ENCODE results near the gene OSBPL5.

GRCh38 chr11:3146612-3147256 is 18.4 kb downstream of the OSBPL5 start:
- TF ChIP-seq TAF1 (IDR thresholded peaks at IDR 0.05; ENCODE audit: borderline replicate concordance, insufficient read depth, low read length) (no peak), POLR2AphosphoS5 (IDR thresholded peaks at IDR 0.05; ENCODE audit: low read depth, low read length) (no peak), REST (IDR thresholded peaks at IDR 0.05; ENCODE audit: insufficient read depth in 1 of 2, low read depth in 2 of 2, low read length in 2 of 2) (no peak), SIN3A (IDR thresholded peaks at IDR 0.05; ENCODE audit: borderline replicate concordance, insufficient read depth, low read length) (no peak)

Measured in PFSK-1 (cell line).